Measurements from ENCODE around the gene WDR19. TPM values are rescaled to one million over a fixed set of nuclear protein-coding genes. Genes with fewer than 3 reads are reported as not detected.
A peak's percentile ranks its signal among the peaks of the same experiment; 100 is the strongest.

WDR19 gene
- polyA plus RNA-seq, 6 donors from 2014 or later: 4.6 to 10.6 (median 7.4) TPM

- Mint-ChIP-seq H3K4me3 (no peak overlapping the region), H3K27me3 (no peaks in the 10 kb centered on the region), H3K9me3 (no peaks in the 10 kb centered on the region), H3K36me3 (peaks cover 34 to 44% of the 10 kb centered on the region in 2 donors), H3K4me1 (peaks cover 0 to 5% (median 3%) of the 10 kb centered on the region in 3 donors), H3K27ac (no peak overlapping the region)
- no peak for DNase-seq
- ATAC-seq (ENCODE audit: low read depth in 2 of 2): no peak
These were observed 142.1 kb downstream of the WDR19 start for GRCh38 chr4:39324446-39324845.

GRCh38 chr4:39324897-39325613 is 142.7 kb downstream of the WDR19 start:
- DNase-seq: no peak
- H3K36me3 Mint-ChIP-seq: peaks cover 34 to 40% of the 10 kb centered on the region in 2 donors
- no peak overlapping the region for H3K4me3 Mint-ChIP-seq
- peak overlapping the region in 2 of 6 donors; percentile 3 to 21 for H3K27ac Mint-ChIP-seq
- peaks cover 0 to 5% (median 3%) of the 10 kb centered on the region in 3 donors for H3K4me1 Mint-ChIP-seq
- ATAC-seq (ENCODE audit: low read depth in 2 of 2): no peak
- H3K27me3 Mint-ChIP-seq: no peaks in the 10 kb centered on the region
- no peaks in the 10 kb centered on the region for H3K9me3 Mint-ChIP-seq

- H3K27me3 Mint-ChIP-seq: no peaks in the 10 kb centered on the region
- H3K9me3 Mint-ChIP-seq: no peaks in the 10 kb centered on the region
- H3K4me1 Mint-ChIP-seq: peaks cover 9 to 13% (median 10%) of the 10 kb centered on the region in 3 donors
- peak overlapping the region in 1 of 6 donors; percentile 7 for H3K27ac Mint-ChIP-seq
- DNase-seq (no peak), ATAC-seq (ENCODE audit: low read depth in 2 of 2) (no peak)
- H3K36me3 Mint-ChIP-seq: peaks cover 34% of the 10 kb centered on the region in 2 donors
- H3K4me3 Mint-ChIP-seq: no peak overlapping the region
These were observed 144.2 kb downstream of the WDR19 start for GRCh38 chr4:39326468-39326977.

GRCh38 chr4:39330353-39330752 is 148.0 kb downstream of the WDR19 start:
- ATAC-seq (ENCODE audit: low read depth in 2 of 2) (no peak), DNase-seq (no peak)
- H3K27ac Mint-ChIP-seq: peak overlapping the region in 3 of 6 donors; percentile 9 to 84 (median 59)
- H3K27me3 Mint-ChIP-seq: no peaks in the 10 kb centered on the region
- peaks cover 24 to 30% of the 10 kb centered on the region in 2 donors for H3K36me3 Mint-ChIP-seq
- H3K4me1 Mint-ChIP-seq: peaks cover 9 to 13% (median 10%) of the 10 kb centered on the region in 3 donors
- H3K4me3 Mint-ChIP-seq: no peak overlapping the region
- no peaks in the 10 kb centered on the region for H3K9me3 Mint-ChIP-seq

GRCh38 chr4:39331191-39331590 is 148.9 kb downstream of the WDR19 start:
- ATAC-seq (ENCODE audit: low read depth in 2 of 2) (no peak), DNase-seq (no peak)
- Mint-ChIP-seq H3K27ac (no peak overlapping the region), H3K4me1 (peaks cover 10 to 18% (median 13%) of the 10 kb centered on the region in 3 donors), H3K9me3 (no peaks in the 10 kb centered on the region), H3K4me3 (no peak overlapping the region), H3K36me3 (peaks cover 17 to 22% of the 10 kb centered on the region in 2 donors), H3K27me3 (no peaks in the 10 kb centered on the region)

Other genes starting within 250 kb of the WDR19 start
- gene TMEM156, start 150.1 kb upstream of the WDR19 start, polyA plus RNA-seq (ENCODE audit: low read depth in 6 of 6): 100 to 1,000 TPM in 5 of 6 donors, 10 to 100 TPM in 1; 78.4 to 212 (median 144) TPM
- 10 to 100 TPM; 21.4 to 42.3 (median 25.2) TPM for gene KLHL5, start 120.3 kb upstream of the WDR19 start, polyA plus RNA-seq (ENCODE audit: low read depth in 6 of 6)
- 10 to 100 TPM in 5 of 6 donors, 1 to 10 TPM in 1; 9.0 to 54.7 (median 37.9) TPM for gene RFC1, start 183.8 kb downstream of the WDR19 start, polyA plus RNA-seq (ENCODE audit: low read depth in 6 of 6)
- gene KLB, start 224.4 kb downstream of the WDR19 start, polyA plus RNA-seq (ENCODE audit: low read depth in 6 of 6): under 1 TPM in 5 of 6 donors, not detected in 1; 0.10 to 0.34 (median 0.21) TPM

Data from naive B cell (primary cell).